Limb (tissue), 2 donors: ENCODE data around the gene AGBL4.

Source experiments
- DNase-seq, 2 donors: peaks; one replicate each; pipeline ENCODE4 v3.0.0-alpha.2; 2016; ENCODE audit errors: extremely low spot score in 2 of 2

AGBL4 gene

DNA sequence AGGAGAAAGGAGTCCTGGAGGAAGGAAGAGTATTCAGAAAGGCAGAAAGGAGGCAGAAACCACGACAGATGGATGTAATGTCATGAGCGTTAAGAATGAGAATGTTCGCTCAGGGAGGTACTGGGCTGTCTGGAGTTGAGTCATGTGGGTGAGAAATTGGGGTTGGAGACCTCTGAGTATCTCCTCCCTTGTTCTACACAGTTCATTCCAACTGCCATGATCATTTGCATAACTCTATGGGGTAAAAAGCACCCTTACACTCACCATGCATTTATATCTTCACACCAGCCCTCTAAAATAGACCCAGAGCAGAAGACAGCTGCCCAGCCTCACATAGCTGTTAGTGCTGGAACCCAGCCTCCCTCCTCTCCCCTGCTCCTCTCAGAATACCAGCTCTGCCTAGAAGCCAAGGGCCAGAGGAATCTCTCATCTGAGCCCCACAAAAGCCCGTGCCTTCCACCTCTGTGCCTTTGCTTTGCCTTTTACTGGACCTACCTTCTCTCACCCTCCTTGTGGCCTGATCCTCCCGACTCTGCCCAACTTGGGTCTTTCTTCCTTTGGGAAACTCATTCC lies 1332.2 kb downstream of the AGBL4 start:
- DNase-seq = no peak

GRCh38 chr1:48688102-48688760 lies 1335.5 kb downstream of the AGBL4 start:
- DNase-seq = no peak

DNA sequence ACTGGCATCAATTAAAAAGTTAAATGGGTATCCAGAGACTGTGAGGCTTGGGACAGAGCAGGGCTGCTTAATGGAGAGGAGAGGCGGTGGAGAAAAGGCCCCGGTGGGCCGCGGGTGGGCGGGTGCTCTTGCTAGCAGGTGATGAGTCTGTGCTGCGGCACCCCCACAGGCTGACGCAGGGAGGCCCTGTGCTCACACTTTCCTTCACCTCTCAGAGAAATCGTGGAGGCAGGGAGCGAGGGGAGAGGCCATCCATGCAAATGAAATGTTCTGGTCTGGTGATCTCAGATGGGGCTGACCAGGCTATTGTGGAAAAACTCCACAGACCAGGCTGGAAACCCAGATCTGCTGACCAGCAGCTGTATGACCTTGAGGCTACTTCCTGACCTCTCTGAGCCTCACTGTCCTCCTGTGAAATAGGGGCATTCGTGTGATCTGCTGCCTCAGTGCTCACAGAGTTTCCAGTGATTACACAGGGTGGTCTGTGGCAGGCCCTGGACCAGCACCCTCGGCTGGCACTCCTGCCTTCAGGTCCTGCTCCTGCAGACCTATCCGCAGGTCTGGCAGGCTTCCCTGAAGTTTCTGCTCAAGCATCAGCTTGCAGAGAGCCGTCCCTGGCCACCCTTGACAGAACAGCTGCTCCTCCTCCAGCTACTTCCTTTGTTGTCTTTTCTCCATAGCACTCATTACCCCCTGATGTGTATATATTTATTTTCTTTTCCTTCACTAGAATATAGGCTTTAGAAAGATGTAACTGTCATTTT lies 1336.3 kb downstream of the AGBL4 start:
- peak in 1 of 2 donors; percentile 42 for DNase-seq

DNA sequence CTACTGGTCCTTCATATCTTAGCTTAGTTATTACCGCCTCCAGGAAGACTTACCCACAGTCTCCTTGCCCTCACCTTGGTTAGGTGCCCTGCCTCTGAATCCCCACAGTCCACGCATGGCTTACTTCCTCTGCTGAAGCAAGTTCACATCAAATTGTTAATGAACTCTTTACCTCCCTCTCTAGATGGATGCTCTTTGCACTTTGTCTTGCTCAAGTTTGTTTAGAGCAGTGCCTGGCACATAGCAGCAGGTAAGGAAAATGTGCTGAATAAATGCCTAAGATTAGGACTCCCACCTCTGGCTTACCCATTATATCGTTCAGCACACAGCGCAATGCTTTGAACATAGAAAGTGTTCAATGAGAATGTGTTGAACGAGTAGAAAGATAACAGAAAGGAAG lies 1337.6 kb downstream of the AGBL4 start:
- no peak for DNase-seq

GRCh38 chr1:48684381-48684780 lies 1339.4 kb downstream of the AGBL4 start:
- no peak for DNase-seq

GRCh38 chr1:48683839-48684238 lies 1339.9 kb downstream of the AGBL4 start:
- DNase-seq = peak in 1 of 2 donors; percentile 7

DNA sequence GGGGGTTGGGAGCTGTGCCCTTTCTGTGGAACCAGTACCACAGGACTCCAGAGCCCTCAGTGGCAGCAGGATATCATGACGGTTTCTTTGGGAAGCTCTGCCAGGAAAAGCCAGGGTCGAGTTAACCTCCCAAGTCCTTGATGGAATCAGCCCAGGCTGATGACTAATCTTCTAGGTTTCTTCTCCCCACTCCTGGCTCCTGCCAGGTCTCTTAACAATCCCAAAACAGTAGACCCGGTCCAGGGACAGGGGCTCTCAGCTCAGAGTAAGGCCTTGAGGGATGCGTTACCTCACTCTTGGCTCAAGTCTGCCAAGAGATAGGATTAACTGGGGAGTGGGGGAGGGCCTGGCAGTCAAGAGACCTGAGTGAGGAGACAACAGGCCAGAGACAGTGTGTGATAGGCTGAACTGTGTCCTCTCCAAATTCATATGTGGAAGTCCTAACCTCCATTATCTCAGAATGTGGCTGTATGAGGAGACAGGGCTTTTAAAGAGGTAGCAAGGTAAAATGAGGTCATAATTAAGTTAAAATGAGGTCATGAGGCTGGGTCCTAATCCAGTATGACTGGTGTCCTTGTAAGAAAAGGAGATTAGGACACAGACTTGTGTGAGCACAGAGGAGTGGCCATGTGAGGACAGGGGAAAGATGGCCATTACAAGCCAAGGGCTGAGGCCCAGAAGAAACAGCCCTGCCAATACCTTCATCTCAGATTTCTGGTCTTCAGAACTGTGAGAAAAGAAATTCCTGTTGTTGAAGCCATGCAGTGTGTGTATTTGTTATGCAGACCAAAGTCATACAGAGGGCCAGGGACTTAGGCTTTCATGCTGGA lies 1342.1 kb downstream of the AGBL4 start:
- no peak for DNase-seq

- DNase-seq = no peak
Observed at GRCh38 chr1:48680411-48681035, 1343.2 kb downstream of the AGBL4 start.

DNA sequence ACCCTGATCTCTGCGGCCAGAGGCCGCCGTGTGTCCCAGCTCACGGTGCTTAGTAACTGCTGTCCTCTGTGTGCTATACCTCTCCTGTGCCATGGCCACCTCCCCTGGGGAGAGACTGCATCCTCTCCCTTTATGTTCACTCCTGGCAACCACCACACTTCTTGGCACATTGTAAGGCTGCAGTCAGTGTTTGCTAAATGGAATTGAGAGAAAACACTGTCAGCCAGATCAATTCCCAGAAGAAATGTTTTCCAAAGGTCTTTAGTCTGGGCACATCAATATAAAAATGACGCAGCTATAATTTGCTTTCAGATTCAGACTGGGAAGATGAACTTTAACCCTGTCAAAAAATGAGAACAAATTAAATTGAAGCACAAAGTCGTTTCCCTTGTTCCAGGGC lies 1343.9 kb downstream of the AGBL4 start:
- DNase-seq = no peak

DNA sequence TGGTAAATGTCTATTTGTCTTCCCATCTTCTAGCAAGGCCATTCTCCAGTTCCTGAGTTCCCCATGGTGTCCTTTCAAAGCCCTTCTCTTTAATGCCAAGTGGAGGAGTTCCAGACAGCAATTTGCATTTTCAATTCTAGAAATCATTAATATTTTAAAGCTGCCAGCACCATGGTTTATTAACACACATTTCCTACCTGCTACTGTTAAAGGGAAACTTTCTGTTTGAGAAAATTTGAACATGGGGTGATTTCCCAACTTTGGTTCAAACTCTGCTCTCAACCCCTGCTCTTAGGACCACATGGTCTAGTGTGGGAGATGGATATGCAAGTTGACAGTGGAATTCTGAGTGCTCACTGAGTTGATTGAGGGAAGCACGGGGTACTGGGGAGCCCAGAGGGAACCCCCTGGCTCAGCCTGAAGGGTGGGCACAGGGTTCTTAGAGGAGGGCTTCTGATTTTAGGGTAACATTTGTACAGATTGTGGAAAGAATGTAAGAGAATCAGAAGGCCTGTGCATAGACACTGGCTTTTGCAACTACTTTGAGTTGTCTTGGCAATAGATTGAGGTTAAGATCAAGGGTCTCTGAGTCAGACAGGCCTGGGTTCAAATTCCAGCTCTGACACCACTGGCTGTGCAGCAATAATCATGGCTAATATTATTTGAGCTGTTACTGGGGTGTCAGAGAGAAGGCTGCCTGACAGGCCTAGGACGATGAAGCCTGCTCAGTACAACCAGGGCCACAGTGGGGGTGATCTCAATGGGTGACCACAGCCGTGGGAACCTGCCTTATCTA lies 1344.8 kb downstream of the AGBL4 start:
- DNase-seq = no peak

- DNase-seq = peak; percentile 61 to 74
Observed at GRCh38 chr1:48677306-48678287, 1346.2 kb downstream of the AGBL4 start.

DNA sequence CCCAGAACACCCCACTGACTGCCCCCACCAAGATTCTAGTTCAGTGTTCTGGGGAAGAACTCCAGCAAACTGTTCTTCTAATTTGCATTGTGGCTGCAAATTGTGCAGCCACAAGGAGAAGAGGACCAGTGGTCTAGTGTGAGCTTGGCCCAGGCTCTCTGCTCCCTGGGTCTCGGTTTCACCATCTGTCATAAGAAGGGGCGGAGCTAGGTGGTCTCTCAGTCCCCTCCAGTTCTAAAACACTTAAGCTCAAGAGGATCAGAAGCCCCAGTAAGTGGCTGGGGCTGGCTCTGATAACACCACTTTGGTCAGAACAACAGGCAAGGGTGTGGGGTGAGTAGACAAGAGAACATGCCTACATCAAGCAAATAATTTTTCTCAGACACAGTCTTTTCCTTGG lies 1346.9 kb downstream of the AGBL4 start:
- no peak for DNase-seq

GRCh38 chr1:48676376-48676775 lies 1347.4 kb downstream of the AGBL4 start:
- no peak for DNase-seq

- no peak for DNase-seq
Observed at GRCh38 chr1:48675251-48675650, 1348.5 kb downstream of the AGBL4 start.

DNA sequence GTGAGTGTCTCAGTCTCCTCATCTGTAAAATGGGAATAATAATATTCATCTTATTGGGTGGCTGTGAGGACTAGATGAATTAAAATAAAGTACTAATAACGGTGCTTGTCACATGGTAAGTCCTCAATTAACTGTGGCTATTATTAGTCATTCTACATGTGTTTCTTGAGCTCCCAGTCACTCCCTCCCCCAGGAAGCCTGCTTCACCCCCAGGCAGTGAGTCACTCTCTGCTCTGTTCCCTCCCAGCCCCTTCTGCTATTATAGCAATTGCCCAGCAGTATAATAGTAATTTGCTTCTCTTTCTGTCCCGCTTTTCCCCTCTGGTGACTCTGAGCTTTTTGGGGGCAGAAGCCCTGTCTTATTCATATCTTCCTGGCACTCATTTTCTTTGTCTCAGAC lies 1349.1 kb downstream of the AGBL4 start:
- DNase-seq = no peak

GRCh38 chr1:48673332-48674105 lies 1350.2 kb downstream of the AGBL4 start:
- DNase-seq = no peak

GRCh38 chr1:48671578-48671977 lies 1352.2 kb downstream of the AGBL4 start:
- DNase-seq = no peak

GRCh38 chr1:48670234-48671020 lies 1353.3 kb downstream of the AGBL4 start:
- DNase-seq = no peak
